ENCODE data around the gene TMUB2.

The TMUB2 gene

DNA sequence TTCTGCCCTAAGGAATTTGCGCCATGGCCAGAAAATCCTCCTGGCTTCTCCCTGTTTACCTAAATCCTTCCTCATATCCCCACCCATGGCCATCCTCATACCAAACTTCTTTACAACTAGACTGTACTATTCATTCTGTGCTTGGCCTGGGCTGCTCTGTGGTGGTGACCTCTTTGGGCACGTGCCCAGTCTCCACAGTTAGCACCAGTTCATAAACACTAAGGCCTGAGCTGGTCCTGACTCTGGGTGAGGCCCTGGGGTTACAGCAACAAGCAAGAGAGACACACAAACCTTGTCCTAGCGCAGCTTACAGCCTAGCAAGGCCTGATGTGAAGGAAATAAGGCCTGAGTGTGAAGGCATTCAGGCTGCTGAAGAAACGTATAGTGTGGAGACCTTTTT lies 16.0 kb downstream of the TMUB2 start:
- H3K9me3 Mint-ChIP-seq: no peaks in the 10 kb centered on the region
- peaks cover 45% of the 10 kb centered on the region for H3K36me3 Mint-ChIP-seq (ENCODE audit: insufficient read depth)
- ATAC-seq (replicated peaks) (no peak), DNase-seq (no peak)
- no peak overlapping the region for H3K27ac Mint-ChIP-seq
- H3K4me3 Mint-ChIP-seq: no peak overlapping the region
- H3K4me1 Mint-ChIP-seq (ENCODE audit: low read depth in 2 of 2): peaks cover 31 to 32% of the 10 kb centered on the region in 2 donors
- H3K27me3 Mint-ChIP-seq: no peaks in the 10 kb centered on the region

DNA sequence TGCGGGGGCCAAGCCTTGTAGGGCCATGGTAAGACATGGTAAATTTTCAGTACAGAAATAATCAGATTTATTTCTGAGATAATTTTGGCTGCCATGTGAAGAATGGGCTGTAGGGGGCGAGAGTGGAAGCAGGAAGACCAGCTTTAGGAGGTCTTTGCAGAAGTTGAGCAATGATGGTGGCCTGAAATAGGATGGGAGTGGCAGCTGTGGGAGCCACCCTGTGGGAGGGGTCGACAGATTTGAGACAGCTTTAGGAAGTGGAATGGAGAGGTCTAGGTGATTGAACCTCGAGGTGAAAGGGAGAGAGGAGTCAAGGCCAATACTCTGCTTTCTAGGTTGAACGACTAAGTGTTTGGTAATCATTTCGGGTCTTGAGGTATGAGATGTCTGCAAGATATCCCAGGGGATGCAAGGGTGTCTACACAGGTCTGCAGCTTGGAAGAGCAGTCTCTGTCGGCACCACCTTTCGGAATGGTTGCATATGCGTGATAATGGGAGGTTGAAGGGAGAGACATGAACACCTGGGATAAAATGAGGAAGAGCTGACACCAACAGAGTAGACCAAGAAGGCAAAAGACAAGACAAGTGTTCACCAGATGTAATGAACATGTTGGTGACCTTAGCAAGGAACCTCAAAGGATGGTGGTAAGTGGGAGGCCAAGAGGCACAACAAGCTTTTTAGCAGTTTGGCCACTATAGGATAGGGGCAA lies 17.1 kb downstream of the TMUB2 start:
- peaks cover 49% of the 10 kb centered on the region for H3K36me3 Mint-ChIP-seq (ENCODE audit: insufficient read depth)
- H3K4me1 Mint-ChIP-seq (ENCODE audit: low read depth in 2 of 2): peaks cover 24 to 27% of the 10 kb centered on the region in 2 donors
- H3K9me3 Mint-ChIP-seq: no peaks in the 10 kb centered on the region
- no peaks in the 10 kb centered on the region for H3K27me3 Mint-ChIP-seq
- H3K4me3 Mint-ChIP-seq: no peak overlapping the region
- DNase-seq (peak; percentile 46 to 61 (median 49)), ATAC-seq (replicated peaks) (no peak)
- peak overlapping the region; percentile 2 to 29 for H3K27ac Mint-ChIP-seq

DNA sequence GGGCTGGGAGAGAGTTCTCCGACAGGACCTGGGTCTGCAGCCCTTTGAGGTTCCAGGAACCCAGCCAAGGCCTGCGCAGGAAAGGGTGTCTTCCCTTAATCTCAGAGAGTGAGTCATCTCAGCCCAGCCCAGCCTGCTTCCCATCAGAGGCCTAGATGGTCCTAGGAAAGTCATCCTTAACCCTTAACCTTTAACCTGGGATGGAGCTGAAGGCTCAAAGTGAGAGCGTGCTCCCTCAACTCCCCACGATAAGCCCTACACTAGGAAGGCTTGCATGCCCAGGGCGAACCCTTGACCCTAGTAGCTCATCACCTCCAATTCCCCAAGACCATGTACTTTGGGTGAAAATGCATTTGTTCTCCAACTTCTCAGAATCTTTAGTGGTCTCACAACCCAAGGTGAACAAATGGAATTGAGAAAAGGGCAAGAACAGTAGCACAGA lies 17.7 kb downstream of the TMUB2 start:
- DNase-seq: no peak
- H3K4me1 Mint-ChIP-seq (ENCODE audit: low read depth in 2 of 2): peaks cover 24 to 27% of the 10 kb centered on the region in 2 donors

DNA sequence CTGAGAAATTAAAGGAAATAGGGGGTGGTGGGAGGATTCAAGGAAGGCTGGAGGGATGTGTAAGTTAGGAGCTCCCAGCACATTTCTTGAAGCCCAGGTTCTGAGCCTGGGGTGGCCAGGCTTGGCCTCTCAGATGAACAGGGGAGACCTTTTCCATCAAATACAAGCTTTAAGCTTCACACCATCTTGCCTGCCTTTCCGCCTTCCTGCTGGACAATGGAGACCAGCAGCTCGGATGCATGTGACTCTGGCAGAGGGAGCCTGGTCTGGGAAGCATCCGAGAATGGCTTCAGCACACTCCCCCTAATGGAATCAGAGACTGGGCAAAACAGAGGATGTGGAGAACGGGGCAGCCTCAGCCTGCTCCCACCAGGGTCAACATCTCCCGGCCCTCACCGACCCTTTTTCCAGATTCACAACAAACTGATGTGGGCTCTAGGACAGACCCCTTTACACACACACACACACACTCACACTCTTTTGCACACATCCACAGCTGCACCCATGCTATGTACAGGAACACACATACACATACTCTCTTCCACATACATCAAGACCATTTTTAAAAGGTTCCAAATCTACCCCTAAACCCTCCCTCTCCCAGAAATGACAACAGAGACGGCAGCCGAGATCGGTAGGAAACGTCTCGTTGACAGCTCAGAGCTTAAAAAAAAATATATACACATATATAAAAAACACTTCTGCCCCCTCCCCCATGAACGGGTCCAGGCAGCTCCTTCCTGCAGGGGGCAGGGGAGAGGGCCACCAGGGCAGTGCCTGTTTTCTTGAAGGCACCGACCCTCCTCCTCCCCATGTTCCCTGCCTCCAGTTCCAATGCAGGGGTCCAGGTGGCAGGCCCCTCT lies 19.4 kb downstream of the TMUB2 start:
- ATAC-seq (replicated peaks) (no peak), DNase-seq (no peak)
- Mint-ChIP-seq H3K27ac (peak overlapping the region; percentile 65 to 71), H3K9me3 (no peaks in the 10 kb centered on the region), H3K27me3 (no peaks in the 10 kb centered on the region), H3K4me1 (ENCODE audit: low read depth in 2 of 2) (peaks cover 19 to 24% of the 10 kb centered on the region in 2 donors), H3K36me3 (ENCODE audit: insufficient read depth) (peaks cover 60% of the 10 kb centered on the region), H3K4me3 (no peak overlapping the region)

More for the DNA sequence above, 17.7 kb downstream of the TMUB2 start:
- no peak for ATAC-seq (replicated peaks)
- H3K27ac Mint-ChIP-seq: no peak overlapping the region
- no peaks in the 10 kb centered on the region for H3K27me3 Mint-ChIP-seq
- no peak overlapping the region for H3K4me3 Mint-ChIP-seq
- peaks cover 55% of the 10 kb centered on the region for H3K36me3 Mint-ChIP-seq (ENCODE audit: insufficient read depth)
- no peaks in the 10 kb centered on the region for H3K9me3 Mint-ChIP-seq

DNA sequence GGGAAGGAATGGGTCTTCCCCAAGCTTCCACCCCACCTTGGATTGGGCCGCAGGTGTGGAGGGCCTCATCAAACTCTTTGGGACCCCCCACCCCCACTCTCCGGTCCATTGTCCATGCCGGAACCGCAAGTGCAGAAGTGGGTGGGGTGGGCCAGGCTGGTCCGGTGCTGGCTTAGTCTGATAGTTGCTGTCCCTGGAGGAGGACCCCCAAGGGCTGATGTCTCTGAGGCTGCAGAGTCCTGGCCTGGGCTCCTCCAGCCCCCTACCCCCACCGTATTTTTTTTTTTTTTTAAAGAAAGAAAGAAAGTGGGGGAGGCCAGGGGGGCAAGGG lies 20.0 kb downstream of the TMUB2 start:
- no peaks in the 10 kb centered on the region for H3K9me3 Mint-ChIP-seq
- ATAC-seq (replicated peaks) (no peak), DNase-seq (no peak)
- H3K27me3 Mint-ChIP-seq: no peaks in the 10 kb centered on the region
- no peak overlapping the region for H3K4me3 Mint-ChIP-seq
- H3K27ac Mint-ChIP-seq: peak overlapping the region in 1 of 2 donors; percentile 71
- H3K4me1 Mint-ChIP-seq (ENCODE audit: low read depth in 2 of 2): peaks cover 22 to 26% of the 10 kb centered on the region in 2 donors
- H3K36me3 Mint-ChIP-seq (ENCODE audit: insufficient read depth): peaks cover 66% of the 10 kb centered on the region

DNA sequence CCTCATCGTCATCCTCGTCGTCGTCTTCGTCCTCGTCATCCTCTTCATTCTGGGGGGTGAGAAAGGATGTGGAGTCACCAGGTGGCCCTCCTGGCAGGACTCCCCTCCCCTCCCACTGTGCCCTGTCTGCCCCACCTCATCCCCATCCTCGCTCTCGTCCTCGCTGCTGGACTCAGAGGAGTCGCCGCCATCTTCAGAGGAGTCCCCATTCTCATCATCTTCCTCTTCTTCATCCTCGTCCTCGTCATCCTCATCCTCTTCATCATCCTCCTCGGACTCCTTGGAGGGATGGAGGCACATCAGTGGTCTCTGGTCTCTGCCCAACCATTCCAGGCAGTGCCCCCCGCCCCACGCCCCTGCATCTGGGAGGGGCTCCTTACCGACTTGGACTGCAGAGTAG lies 20.5 kb downstream of the TMUB2 start:
- Mint-ChIP-seq H3K9me3 (no peaks in the 10 kb centered on the region), H3K36me3 (ENCODE audit: insufficient read depth) (peaks cover 69% of the 10 kb centered on the region), H3K4me3 (no peak overlapping the region), H3K27me3 (no peaks in the 10 kb centered on the region), H3K27ac (peak overlapping the region in 1 of 2 donors; percentile 81), H3K4me1 (ENCODE audit: low read depth in 2 of 2) (peaks cover 22 to 26% of the 10 kb centered on the region in 2 donors)
- ATAC-seq (replicated peaks) (no peak), DNase-seq (no peak)

DNA sequence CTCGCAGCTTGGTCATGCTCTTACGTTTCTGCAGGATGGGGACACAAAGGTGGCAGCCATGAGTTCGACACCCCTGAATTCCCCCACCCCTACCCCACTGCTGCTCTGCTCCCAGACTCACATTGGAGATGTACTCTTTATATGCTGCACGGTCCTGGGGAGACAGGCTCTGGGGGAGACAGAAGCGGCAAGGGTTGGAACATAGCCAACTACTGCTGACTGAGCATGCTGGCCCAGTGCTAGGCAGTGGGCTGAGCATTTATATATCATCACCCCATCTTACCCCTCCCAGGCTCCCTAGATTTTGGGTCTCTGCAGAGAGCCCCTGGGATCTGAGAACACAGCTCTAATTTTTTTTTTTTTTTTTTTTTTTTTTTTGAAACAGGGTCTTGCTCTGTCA lies 21.0 kb downstream of the TMUB2 start:
- no peaks in the 10 kb centered on the region for H3K27me3 Mint-ChIP-seq
- H3K9me3 Mint-ChIP-seq: no peaks in the 10 kb centered on the region
- H3K4me3 Mint-ChIP-seq: no peak overlapping the region
- peaks cover 22 to 26% of the 10 kb centered on the region in 2 donors for H3K4me1 Mint-ChIP-seq (ENCODE audit: low read depth in 2 of 2)
- DNase-seq: no peak
- peaks cover 71% of the 10 kb centered on the region for H3K36me3 Mint-ChIP-seq (ENCODE audit: insufficient read depth)
- H3K27ac Mint-ChIP-seq: peak overlapping the region in 1 of 2 donors; percentile 81
- no peak for ATAC-seq (replicated peaks)

DNA sequence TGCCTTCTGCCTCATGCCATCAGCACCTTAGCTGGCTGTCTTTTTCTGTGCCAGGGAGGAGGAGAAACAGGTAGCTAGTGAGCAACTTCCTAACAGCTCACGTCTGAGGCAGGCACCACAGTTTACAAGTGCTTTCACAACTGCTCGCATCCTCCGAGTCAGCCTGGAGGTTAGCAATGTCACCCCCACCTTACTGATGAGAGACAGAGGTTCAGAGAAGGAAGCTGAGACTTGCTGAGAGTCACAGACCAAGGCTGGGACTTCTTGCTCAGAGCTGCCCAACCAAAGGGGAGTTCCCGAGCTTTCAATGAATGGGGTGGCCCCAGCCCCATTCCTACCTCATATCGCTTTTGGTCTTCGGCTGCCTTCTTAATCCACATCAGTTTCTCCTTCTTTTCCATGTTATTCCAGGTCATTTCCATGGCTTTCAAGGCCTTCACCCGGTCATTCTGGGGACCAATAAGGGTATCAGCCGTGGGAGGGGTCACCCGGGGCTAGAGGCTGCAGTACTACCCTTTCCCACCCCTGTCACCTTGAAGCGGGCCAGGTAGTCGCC lies 23.1 kb downstream of the TMUB2 start:
- DNase-seq: no peak
- peak; percentile 6 for ATAC-seq (replicated peaks)
- H3K27me3 Mint-ChIP-seq: no peaks in the 10 kb centered on the region
- H3K27ac Mint-ChIP-seq: peak overlapping the region; percentile 77 to 84
- peak overlapping the region; percentile 58 to 70 for H3K4me3 Mint-ChIP-seq
- peaks cover 16 to 27% of the 10 kb centered on the region in 2 donors for H3K4me1 Mint-ChIP-seq (ENCODE audit: low read depth in 2 of 2)
- H3K36me3 Mint-ChIP-seq (ENCODE audit: insufficient read depth): peaks cover 86% of the 10 kb centered on the region
- H3K9me3 Mint-ChIP-seq: no peaks in the 10 kb centered on the region

DNA sequence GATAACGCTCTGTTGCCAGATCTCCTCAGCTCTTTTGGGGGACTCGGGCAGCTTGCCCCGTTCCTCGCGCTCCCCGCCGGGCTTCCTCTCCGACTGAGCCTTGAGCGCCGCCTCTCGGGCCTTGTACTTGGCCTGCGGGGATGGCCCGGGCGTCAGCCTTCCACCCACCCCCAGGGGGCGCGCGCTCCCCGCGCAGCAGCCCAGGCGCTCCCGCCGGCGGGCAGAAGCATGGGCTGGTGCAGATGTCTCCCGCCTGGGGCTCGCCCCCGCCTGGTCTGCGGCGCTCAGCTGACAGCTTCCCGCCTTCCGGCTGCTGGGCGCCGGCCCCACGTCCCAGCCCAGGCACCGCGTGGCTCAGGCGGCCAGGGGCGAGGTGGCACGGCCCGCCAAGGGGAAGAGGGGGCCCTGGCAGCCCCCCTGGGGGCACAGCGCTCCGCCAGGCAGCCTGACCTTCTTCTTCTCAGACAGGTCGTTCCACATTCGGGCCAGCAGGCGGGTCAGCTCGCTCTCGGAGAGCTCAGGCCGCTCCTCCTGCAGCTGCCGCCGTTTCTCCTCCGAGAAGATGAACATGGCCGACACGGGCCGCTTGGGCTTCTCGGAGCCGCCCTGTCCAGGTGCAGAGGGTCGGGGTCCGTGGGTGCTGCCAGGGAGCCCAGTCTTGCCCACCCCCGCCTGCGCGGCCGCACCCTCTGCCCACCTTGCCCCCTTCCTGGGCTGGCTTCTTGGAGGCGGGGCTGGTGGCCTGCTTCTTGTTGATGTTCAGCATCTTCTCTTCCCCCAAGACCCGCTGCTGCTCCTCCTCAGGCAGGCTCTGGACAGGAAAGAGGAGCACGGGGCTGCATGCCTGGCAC lies 23.8 kb downstream of the TMUB2 start:
- ATAC-seq (replicated peaks) (peak; percentile 99), DNase-seq (peak; percentile 90 to 95 (median 92))
- Mint-ChIP-seq H3K36me3 (ENCODE audit: insufficient read depth) (peaks cover 87% of the 10 kb centered on the region), H3K27me3 (no peaks in the 10 kb centered on the region), H3K4me3 (peak overlapping the region; percentile 58 to 70), H3K9me3 (no peaks in the 10 kb centered on the region), H3K4me1 (ENCODE audit: low read depth in 2 of 2) (peaks cover 16 to 32% of the 10 kb centered on the region in 2 donors), H3K27ac (peak overlapping the region; percentile 77 to 84)

DNA sequence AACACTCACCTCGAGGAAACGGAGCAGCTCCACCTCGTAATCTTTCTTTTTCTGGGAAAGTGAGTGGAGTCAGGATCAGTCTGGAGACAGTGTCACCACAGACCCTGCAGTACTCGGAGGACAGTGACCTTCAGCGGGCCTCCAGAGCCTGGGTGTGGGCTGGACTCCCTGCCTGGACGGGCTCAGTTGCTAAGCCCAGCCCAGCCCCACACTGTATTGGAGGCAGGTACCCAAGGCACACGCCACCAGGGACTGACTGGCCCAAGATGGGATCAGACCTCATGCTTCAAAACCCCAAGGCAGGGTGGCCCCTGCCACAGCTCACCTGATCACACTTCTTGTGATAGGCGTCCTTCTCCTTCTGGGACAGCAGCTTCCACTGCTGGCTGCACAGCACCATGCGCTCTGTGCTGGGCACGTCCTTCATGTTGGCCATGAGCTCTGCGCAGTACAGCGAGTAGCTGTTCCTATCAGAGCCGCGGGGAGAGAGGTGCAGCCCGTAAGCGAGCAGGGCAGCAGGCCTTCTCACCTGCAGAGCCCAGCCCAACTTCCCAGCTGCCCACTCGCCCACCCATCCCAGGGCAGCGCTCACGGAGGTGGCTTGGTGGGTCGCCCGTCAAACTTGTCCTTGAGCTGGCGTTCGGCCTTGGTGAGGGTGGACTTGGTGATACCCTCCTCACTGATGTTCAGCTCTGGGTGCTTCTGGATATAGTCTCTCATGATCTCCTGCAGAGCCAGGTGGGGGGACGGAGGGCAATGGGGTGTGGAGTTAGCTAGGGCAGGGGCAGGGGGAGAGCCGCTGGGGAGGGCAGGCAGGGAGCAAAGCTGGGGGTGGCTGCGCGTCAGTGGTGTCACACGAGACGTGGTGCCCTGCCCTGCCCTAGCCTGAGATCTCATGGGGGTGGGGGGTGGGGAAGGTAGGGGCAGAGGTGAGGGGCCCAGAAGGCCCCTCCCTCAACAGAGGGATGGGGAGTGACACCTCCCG lies 24.8 kb downstream of the TMUB2 start:
- Mint-ChIP-seq H3K36me3 (ENCODE audit: insufficient read depth) (peaks cover 85% of the 10 kb centered on the region), H3K9me3 (no peaks in the 10 kb centered on the region), H3K27ac (peak overlapping the region; percentile 35 to 57), H3K4me1 (ENCODE audit: low read depth in 2 of 2) (peaks cover 23 to 42% of the 10 kb centered on the region in 2 donors), H3K27me3 (no peaks in the 10 kb centered on the region), H3K4me3 (peak overlapping the region in 1 of 2 donors; percentile 27)
- no peak for DNase-seq
- no peak for ATAC-seq (replicated peaks)

DNA sequence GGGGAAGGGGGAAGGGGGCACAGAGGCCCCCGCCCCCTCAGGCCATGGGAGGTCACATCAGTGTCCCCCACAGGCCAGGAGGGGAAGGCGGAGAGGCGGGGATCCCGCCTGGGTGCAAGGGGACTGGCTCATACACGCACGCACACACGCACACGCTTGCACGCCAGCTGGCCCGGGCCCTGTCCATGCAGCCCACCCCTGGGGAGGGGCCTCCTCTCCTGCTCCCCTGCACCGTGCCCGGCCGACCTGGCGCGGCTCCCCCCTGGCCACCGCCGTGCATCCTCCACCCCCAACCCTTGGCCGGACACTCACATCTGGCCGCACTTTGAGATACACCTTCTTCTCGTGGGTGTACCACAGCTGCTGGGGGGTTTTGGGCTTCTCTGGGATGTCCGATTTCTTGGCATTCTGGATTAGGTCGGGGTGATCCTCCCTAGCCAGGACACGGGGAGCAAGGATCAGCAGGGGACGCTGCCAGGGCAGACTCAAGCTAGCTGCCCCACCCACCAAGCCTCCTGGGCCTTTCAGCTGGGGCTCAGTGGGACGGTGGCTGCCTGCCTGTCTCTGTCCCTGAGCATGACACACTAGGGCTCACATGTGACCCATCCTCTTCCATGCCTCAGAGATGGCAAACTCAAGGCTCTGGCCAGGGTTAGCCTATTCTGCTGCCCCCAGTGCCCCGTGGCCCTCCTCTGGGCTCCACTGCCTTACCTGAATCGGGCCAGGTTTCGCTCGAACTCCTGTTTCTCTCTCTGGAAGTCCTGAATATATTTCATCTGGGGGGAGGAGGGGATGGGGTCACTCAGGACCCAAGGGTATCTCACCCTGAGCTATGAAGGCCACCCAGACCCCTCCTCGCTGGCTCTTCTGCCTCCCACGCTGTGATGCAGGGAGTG lies 26.0 kb downstream of the TMUB2 start:
- peaks cover 78% of the 10 kb centered on the region for H3K36me3 Mint-ChIP-seq (ENCODE audit: insufficient read depth)
- peak overlapping the region in 1 of 2 donors; percentile 57 for H3K27ac Mint-ChIP-seq
- H3K4me3 Mint-ChIP-seq: peak overlapping the region in 1 of 2 donors; percentile 27
- no peaks in the 10 kb centered on the region for H3K9me3 Mint-ChIP-seq
- DNase-seq (no peak), ATAC-seq (replicated peaks) (no peak)
- peaks cover 33 to 50% of the 10 kb centered on the region in 2 donors for H3K4me1 Mint-ChIP-seq (ENCODE audit: low read depth in 2 of 2)
- no peaks in the 10 kb centered on the region for H3K27me3 Mint-ChIP-seq

Measured in effector memory CD8-positive, alpha-beta T cell (primary cell).